ENCODE results near the gene TDRD10.

Gene TDRD10

DNA sequence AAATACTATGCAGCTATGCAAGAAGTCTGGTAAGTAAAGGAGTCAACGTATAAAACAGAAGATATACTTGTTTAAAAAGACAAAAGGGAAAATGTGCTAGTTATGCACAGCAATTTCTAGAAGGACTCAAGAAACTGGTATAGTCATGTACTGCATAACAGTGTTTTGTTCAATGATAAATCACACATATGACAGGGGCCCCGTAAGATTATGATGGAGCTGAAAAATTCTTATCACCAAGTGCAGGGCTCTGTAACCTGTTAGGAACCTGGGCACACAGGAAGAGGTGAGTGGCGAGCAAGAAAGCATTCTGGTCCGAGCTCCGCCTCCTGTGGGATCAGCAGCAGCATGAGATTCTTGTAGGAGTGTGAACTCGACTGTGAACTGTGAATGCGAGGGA is 92.8 kb downstream of the TDRD10 start:
- DNase-seq (ENCODE audit: insufficient read length, low spot score) = no peak
- TF ChIP-seq POLR2AphosphoS5 (IDR thresholded peaks at IDR 0.05; ENCODE audit: low read depth, low read length) = no peak
- no peak for TF ChIP-seq POLR2A (IDR thresholded peaks at IDR 0.05; ENCODE audit: low read depth, low read length)
- TF ChIP-seq POU2F2 (IDR thresholded peaks at IDR 0.05; ENCODE audit: low read depth, low read length) = no peak
- TF ChIP-seq TAF1 (IDR thresholded peaks at IDR 0.05; ENCODE audit: low read depth, low read length) = no peak
- no peak for TF ChIP-seq PAX5 (IDR thresholded peaks at IDR 0.05; ENCODE audit: insufficient read depth, low read length, severe bottlenecking)
- no peak for TF ChIP-seq SPI1 (IDR thresholded peaks at IDR 0.05; ENCODE audit: low read depth, low read length)
- no peak for FAIRE-seq

DNA sequence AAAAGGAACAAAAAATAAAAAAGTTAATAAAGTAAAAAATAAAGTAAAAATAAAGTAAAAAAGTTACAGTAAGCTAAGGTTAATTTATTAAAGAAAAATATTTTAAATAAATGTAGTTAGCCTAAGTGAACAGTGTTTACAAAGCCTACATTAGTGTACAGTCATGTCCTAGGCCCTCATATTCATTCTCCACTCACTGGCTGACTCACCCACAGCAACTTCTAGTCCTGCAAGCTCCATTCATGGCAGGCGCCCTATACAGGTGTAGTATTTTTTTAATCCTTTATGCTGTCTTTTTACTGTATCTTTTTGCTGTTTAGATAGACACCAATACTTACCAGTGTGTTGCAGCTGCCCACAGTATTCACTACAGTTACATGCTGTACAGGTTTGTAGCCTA is 93.6 kb downstream of the TDRD10 start:
- no peak for FAIRE-seq
- no peak for TF ChIP-seq POLR2A (IDR thresholded peaks at IDR 0.05; ENCODE audit: low read depth, low read length)
- TF ChIP-seq POU2F2 (IDR thresholded peaks at IDR 0.05; ENCODE audit: low read depth, low read length) = no peak
- no peak for TF ChIP-seq SPI1 (IDR thresholded peaks at IDR 0.05; ENCODE audit: low read depth, low read length)
- TF ChIP-seq PAX5 (IDR thresholded peaks at IDR 0.05; ENCODE audit: insufficient read depth, low read length, severe bottlenecking) = no peak
- no peak for TF ChIP-seq TAF1 (IDR thresholded peaks at IDR 0.05; ENCODE audit: low read depth, low read length)
- no peak for TF ChIP-seq POLR2AphosphoS5 (IDR thresholded peaks at IDR 0.05; ENCODE audit: low read depth, low read length)
- no peak for DNase-seq (ENCODE audit: insufficient read length, low spot score)
